ENCODE measurements around the gene ENTPD6. TPM values are rescaled to one million over a fixed set of nuclear protein-coding genes. Genes with fewer than 3 reads are reported as not detected.

ENTPD6 gene
- total and polyA plus RNA-seq, 2 of the 4 experiments (the other 2 are of a cell fraction), result 61.1 to 98.6 TPM

- TF ChIP-seq ELK1 (IDR thresholded peaks at IDR 0.05; ENCODE audit: borderline replicate concordance, low read depth, low read length) (no peak), CHD1 (IDR thresholded peaks at IDR 0.05; ENCODE audit: low read depth, low read length) (no peak), POLR2A (IDR thresholded peaks at IDR 0.05; ENCODE audit: low read depth, low read length) (no peak), MAFK (IDR thresholded peaks at IDR 0.05; ENCODE audit: low read depth, low read length) (no peak), NFE2L2 (IDR thresholded peaks at IDR 0.05; ENCODE audit: low read depth, low read length) (no peak)
Observed at GRCh38 chr20:25204550-25205276, 9.2 kb downstream of the ENTPD6 start (continued).

Measured in IMR-90 (cell line).